GM12878 (cell line): ENCODE measurements around the gene FGD5. TPM values are rescaled to one million over a fixed set of nuclear protein-coding genes. Genes with fewer than 3 reads are reported as not detected.

Experiments used
- CREB1 ChIP-seq: IDR thresholded peaks from 2 replicates; pipeline ENCODE4 v1.6.1; 2012; ENCODE audit warnings: low read depth, mild to moderate bottlenecking, inconsistent platforms
- DPF2 ChIP-seq: fragments of 450-650 bp; IDR thresholded peaks from 2 replicates; pipeline ENCODE4 v1.6.1; 2017; ENCODE audit warnings: mild to moderate bottlenecking
- FOXK2 ChIP-seq: fragments of 450-650 bp; IDR thresholded peaks from 2 replicates; pipeline ENCODE4 v1.6.1; 2017; ENCODE audit warnings: mild to moderate bottlenecking, moderate library complexity
- NFXL1 ChIP-seq: fragments of 450-650 bp; IDR thresholded peaks from 2 replicates; pipeline ENCODE4 v1.6.1; 2017; ENCODE audit warnings: antibody characterized with exemption, mild to moderate bottlenecking, borderline replicate concordance
- TCF12 ChIP-seq: IDR thresholded peaks from 2 replicates; pipeline ENCODE4 v1.6.1; 2011; ENCODE audit warnings: low read depth, mild to moderate bottlenecking, low read length
- ZNF687 ChIP-seq: fragments of 450-650 bp; IDR thresholded peaks from 2 replicates; pipeline ENCODE4 v1.6.1; 2017; ENCODE audit warnings: mild to moderate bottlenecking, moderate library complexity
- polyA plus RNA-seq, 11 experiments: library from polyadenylated mRNA; depleted of rRNA in 4 of 11; unstranded in 6 of 11; stranded (reverse) in 5 of 11; fragments of >200 nt; fragmentation: Nextera tagmentation in 4 of 11; fragmentation: Illumina TruSeq in 1 of 11; extraction: Ambion mirVana in 4 of 11; extraction: Trizol in 1 of 11; gene quantifications; 1 replicate in 1 of 11; 2 replicates in 10 of 11; pipeline versions ENCODE4 v1.2.1 to v1.2.3, GENCODE V29; 2011 to 2016; ENCODE audit warnings: inconsistent platforms in 2 of 11, missing spikeins in 2 of 11, low read depth in 1 of 11
- total RNA-seq, 4 experiments: library from RNA; depleted of rRNA in 3 of 4; stranded (reverse); fragments of >200 nt in 3 of 4; fragmentation: Illumina TruSeq in 1 of 4; extraction: Trizol in 1 of 4; gene quantifications; 2 replicates each; pipeline versions ENCODE4 v1.2.1 to v1.2.3, GENCODE V29; 2013 to 2021
- TF ChIP-seq, protein P1 (sequence below): IDR thresholded peaks from 2 replicates; pipeline ENCODE4 v1.6.1; 2012; ENCODE audit warnings: low read depth, low read length, improper control_type of control experiment
- TF ChIP-seq, protein P2 (sequence below): fragments of 450-650 bp; IDR thresholded peaks from 2 replicates; pipeline ENCODE4 v1.6.1; 2017; ENCODE audit warnings: borderline replicate concordance

FGD5 gene
- total and polyA plus RNA-seq, 10 of the 15 experiments (the other 5 are each of a cell fraction or from before 2014, with no cell fraction given) = 0.03 to 0.13 (median 0.11) TPM; not detected in 3

DNA sequence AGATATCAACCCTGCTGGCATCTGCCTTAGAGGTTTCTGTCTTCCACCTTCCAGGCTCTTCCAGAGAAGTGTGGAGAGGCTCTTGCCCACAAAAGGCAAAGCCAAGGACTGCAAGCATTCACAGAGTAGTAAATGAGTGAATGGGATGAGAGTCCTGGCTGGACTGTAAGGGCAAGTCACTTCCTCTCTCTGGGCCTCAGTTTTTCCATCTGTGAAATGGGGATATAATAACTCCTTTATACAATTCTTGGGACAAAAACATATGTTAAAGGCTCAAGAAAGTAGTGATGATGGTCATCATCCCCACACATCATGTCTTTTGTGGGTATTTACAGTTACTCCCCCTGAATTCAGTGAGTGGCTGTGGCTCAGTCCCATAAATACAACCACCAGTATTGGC lies 10.7 kb upstream of the FGD5 start (continued):
- TF ChIP-seq ZNF687 = no peak
- TF ChIP-seq FOXK2 = no peak
- TF ChIP-seq, protein P1, sequence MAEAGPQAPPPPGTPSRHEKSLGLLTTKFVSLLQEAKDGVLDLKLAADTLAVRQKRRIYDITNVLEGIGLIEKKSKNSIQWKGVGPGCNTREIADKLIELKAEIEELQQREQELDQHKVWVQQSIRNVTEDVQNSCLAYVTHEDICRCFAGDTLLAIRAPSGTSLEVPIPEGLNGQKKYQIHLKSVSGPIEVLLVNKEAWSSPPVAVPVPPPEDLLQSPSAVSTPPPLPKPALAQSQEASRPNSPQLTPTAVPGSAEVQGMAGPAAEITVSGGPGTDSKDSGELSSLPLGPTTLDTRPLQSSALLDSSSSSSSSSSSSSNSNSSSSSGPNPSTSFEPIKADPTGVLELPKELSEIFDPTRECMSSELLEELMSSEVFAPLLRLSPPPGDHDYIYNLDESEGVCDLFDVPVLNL = no peak
- no peak for TF ChIP-seq DPF2
- TF ChIP-seq, protein P2, sequence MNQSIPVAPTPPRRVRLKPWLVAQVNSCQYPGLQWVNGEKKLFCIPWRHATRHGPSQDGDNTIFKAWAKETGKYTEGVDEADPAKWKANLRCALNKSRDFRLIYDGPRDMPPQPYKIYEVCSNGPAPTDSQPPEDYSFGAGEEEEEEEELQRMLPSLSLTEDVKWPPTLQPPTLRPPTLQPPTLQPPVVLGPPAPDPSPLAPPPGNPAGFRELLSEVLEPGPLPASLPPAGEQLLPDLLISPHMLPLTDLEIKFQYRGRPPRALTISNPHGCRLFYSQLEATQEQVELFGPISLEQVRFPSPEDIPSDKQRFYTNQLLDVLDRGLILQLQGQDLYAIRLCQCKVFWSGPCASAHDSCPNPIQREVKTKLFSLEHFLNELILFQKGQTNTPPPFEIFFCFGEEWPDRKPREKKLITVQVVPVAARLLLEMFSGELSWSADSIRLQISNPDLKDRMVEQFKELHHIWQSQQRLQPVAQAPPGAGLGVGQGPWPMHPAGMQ = no peak
- TF ChIP-seq NFXL1 = no peak
- no peak for TF ChIP-seq TCF12
- TF ChIP-seq CREB1 = no peak
- TF ChIP-seq, all 136 proteins: peak for 0
